Measurements from ENCODE around the gene CD9.

The CD9 gene

GRCh38 chr12:6241495-6241894 lies 41.3 kb downstream of the CD9 start:
- DNase-seq (ENCODE audit: low read depth), result no peak

DNA sequence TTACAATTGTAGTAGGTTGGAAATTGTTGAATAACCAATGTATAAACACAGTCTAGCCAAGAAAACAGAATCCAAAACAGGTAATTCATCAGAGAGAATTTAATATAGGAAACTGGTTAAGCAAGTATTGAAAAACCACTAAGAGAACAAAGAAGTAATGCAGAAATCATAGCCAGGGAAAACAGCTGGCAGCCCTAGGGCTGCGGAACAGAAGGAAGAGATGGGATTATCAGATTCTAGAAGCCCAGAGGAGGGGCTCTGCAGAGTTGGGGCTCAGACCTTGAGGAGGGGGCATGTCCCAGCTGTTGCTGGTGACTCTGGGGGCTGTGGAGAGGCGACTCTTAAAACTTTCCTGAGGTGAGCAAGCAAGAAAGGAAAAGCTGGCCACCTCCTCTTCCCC lies 49.4 kb downstream of the CD9 start:
- DNase-seq (ENCODE audit: low read depth), result no peak

DNA sequence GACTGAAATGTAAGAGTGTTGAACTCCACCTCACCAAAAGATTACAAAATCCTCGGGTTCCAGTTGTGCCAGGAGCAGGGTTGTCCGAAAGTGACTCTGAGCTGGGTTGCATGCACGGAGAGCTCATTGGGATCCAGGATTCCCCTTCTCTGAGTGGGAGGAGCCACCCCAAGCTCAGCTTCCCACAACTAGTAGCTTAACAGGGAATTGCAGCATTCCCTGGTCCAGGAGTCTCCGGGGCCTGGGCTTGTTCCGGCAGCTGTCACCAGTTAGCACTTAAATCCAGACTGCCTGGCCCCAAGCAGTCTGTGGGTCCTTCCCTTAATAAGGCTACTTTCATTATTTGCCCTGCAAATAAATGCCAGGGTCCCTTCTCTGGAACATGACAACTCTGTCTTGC lies 50.1 kb downstream of the CD9 start:
- no peak for DNase-seq (ENCODE audit: low read depth)

DNA sequence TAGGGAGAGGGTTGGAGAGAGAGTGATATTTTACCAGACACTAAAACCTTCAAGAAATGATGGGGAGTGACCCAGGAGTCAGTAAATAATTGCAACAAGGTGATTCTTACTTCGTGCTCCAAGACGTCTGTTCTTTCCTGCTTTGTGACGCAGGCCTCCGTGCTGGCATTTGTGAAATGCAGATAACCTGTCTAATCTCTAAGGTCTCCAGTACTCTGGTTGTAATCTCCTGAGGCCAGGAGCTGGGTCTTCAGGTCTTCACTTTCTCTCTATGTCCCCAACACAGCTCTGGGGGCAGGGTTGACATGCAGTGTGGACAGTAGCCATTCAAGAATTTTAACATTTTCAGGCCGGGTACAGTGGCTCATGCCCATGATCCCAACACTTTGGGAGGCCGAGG lies 53.1 kb downstream of the CD9 start:
- DNase-seq (ENCODE audit: low read depth), result no peak

- DNase-seq (ENCODE audit: low read depth), result no peak
Observed at GRCh38 chr12:6254491-6254890, 54.3 kb downstream of the CD9 start.

GRCh38 chr12:6257007-6257406 lies 56.8 kb downstream of the CD9 start:
- no peak for DNase-seq (ENCODE audit: low read depth)

DNA sequence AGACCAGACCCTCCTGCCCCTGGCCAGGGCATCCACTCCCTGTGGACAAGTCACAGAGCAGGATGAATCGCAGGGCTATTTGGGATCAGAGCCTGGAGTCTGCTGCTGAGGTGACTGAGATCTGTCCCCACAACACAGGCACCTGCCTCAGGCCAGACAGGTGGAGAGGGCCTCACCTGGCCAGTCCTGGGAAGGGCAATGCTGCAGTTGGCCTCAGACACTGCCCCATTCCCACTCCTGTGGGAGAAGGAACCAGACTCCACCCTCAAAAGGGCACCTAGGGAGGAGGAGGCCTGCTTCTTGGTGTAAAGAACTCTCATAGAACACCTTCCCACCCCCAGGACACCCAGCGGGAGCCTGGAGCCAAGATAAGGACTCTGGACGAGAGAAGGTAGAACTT lies 62.0 kb downstream of the CD9 start:
- DNase-seq (ENCODE audit: low read depth), result no peak

DNA sequence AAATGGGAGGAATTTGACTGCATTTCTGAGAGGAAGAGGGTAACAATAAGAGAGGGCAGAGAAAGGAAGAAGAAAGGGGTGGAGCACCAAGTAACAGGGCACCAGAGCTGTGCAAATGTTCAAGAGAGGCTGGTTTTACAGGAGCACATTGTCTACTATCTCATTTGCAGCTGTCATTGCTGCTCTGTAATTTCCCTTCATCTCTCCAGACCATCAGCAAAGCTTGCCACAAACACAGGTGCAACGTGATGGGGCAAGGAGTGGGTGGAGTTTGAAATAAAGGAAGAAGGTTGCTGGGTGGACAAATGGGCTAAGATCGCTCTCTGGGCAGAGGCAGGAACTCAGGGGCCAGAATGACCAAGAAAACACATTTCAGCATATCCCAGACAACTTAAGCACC lies 62.4 kb downstream of the CD9 start:
- no peak for DNase-seq (ENCODE audit: low read depth)

DNA sequence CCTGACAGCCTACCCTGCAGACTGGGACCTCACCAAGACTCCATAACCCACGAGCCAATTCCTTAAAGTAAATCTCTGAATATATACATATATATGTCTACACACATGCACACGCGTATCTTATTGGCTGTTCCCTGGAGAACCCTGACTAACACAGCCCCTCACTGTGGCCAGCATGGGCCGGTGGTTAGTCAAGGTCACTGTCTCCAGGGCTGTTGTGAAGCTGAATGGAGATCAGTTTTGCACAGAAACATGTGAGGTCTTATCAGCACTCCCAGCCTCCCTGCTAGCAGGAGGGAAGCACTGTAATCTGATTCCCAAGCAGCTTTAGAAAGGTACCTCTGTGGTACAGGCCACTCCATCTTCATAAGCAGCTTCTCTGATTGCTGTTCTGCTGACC lies 63.7 kb downstream of the CD9 start:
- DNase-seq (ENCODE audit: low read depth), result peak; percentile 67

DNA sequence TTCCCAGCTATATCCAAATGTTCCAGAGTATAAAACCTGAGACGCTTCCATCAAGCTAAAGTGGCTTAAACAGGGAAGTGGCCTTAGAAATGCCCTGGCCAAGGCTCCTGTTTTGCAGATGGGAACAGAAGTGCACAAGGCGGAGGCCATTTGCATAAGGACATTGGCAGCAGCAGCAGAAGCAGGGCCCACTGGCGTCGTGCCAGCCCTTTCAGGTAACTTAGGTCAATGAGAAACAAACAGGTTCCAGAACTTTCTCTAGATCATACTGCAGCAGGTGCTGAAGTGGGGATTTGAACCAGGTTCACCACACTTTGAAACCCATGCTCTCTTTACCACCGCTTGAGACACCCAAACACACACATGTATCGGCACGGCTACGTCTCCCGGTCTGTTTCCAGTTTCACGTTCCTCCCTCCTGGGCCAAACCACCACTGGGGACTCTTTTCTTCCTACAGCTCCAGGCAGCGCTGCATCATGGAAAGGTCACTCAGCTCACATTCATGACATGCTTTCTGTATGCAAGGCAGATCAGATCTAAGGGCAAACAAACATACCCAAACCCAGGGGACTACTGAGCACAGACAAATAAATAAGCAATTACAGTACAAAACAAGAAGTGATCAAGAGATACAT lies 64.3 kb downstream of the CD9 start:
- peak; percentile 16 for DNase-seq (ENCODE audit: low read depth)

DNA sequence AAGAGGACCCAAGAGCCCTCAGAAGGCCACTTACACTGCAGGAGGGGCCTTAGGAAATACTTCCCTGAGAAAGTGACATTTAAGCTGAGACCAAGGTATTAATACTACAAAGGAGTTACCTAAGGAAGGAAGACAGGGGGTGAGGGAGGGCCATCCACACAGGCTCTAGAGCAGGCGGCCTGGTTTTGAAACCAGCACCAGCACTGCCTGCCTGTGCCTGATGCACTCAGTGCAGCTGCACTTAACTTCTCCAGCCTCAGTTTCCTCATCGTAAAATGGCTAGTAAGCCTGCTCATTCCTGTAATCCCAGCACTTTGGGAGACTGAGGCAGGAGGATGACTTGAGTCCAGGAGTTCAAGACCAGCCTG lies 64.8 kb downstream of the CD9 start:
- DNase-seq (ENCODE audit: low read depth), result no peak

GRCh38 chr12:6266541-6266966 lies 66.4 kb downstream of the CD9 start:
- DNase-seq (ENCODE audit: low read depth), result no peak

DNA sequence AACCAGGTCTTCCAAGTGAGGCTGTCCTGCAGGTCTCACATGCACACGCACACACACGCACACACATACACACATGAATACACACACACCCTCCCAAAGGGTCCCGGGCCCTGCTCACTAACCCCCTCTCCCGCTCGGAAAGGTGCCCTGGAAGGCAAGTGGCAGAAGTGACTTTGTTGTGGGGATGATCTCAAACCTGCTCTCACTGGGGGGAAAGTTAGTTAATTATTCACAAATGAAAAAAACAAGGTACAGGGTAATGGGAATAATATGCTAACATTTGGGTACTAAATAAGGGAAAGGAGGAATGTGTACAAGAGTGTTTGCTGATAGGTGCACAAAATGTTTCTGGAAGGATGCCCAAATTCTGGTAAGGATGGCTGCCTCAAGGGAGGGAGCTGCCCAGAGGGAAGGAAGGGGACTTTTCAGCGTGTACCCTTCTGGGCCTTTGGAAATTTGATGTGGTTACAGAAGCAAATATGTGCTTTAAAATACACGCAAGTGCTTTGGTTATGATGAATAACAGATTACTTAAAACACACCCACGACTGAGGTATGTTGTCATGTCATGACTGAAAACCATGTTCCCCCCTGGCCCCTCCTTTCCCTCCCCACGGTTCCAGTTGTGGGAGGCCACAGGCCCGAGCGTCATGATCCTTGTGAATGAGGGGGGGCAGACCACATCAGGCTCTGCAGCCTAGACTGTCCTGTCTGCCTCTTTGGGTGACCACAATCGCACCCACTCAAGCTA lies 66.9 kb downstream of the CD9 start:
- DNase-seq (ENCODE audit: low read depth), result peak; percentile 32

GRCh38 chr12:6268484-6269157 lies 68.4 kb downstream of the CD9 start:
- DNase-seq (ENCODE audit: low read depth), result no peak

DNA sequence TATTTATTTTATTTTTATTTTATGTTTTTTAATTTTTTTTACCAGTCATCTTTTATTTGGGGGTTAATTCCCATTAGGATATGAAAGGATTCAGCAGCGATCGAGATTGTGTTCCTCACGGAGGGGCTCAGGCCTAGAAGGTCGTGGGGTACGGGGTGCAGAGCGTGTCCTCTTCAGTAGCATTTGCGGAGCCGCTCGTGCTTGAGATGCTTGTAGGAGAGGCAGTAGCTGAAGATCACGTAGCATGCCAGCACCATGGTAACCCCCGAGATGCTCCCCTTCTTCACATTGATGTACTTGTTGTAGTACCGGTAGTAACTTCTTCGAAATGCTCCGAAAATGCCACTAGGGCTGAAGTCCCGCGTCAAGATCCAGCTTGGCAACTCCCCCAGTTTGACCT lies 69.8 kb downstream of the CD9 start:
- DNase-seq (ENCODE audit: low read depth), result no peak

- no peak for DNase-seq (ENCODE audit: low read depth)
Observed at GRCh38 chr12:6271281-6271680, 71.1 kb downstream of the CD9 start.

- DNase-seq (ENCODE audit: low read depth), result no peak
Observed at GRCh38 chr12:6272300-6273204, 72.4 kb downstream of the CD9 start.

DNA sequence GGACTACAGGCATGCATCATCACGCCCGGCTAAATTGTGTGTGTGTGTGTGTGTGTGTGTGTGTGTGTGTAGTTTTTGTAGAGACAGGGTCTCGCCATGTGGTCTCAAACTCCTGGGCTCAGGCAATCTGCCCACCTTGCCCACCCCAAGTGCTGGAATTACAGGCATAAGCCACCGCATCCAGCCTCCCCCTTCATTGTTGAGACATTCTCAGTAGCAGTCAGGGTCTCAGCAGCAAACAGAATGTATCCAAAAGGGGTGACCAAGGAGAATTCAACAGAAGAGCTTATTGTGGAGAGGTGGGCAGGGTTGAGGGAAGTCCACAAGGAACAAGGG lies 73.0 kb downstream of the CD9 start:
- no peak for DNase-seq (ENCODE audit: low read depth)

DNA sequence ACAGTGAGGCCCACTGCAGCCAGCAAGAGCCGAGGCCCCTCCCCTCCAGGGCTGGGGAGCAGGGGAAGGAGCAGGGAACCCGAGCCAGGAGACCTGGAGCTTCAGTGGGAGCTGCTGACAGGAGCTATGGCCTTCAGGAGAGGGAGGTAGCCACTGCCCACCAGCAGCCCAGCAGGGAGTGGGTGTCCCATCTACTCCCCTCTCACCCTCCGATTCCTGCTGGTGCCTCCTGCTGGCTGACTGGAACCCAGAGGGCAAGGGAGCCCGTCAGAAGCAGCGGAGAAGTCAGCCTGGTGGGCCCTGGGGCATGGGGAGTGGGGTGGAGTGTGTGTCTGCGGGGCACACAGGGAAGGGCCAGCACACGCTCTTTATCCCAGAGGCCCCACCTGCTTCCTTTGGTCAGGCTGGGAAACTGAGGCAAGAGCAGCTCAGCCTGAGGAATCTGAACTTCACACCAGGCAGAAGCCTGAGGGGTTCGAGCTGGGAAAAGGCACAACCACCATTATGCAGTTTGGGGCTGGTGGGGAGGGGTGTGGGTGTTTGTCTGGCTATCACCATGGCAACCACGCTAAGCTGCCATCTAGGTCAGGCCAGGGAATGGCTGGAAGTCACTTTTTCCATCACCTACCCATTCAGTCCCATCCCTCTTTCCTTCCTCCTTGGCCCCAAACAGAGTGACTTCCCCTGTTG lies 73.5 kb downstream of the CD9 start:
- no peak for DNase-seq (ENCODE audit: low read depth)

DNA sequence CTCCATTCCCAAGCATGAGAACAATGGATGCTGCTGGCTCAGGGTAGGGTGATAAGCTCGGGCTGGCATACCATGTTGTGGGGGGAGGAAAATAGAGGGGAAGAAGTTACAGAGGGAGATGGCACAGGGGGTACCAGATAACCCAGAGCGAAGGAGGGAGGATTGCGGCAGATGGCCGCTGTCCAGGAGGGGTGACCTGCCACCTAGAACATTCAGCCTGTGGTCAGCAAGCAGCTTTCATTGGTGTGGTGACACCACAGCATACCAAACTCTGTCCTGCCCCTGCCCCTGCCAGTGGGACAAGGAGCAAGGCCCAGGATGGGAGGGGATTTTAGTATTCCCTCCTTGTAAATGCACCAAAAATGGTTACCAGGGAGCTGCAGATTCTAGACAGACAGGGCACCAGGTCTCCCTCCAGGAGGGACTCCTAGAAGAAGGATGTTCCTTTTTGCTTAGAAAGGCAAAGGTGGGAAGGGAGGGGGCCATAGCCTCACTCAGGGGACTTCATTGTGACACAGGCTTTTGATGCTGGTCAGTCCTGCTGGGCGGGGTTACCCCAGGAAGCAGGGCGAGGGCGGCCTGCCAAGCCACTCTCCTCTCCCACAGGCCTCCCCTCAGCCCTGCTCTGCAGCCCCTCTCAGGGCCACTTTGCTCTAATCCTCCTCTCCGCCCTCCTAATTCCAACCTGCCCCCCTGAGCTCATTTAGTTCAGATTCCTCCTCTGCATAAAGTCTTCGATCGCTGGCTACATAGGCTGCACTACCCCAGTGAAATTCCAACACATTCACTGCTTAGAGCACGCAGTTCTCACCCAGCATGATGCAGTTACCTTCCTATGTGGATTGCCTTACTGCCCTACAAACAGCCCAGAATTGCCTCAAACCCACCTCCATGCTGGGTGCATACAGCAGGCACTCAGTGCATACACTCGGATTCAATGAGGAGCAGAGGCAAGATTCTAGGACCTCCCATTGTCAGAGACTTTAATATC lies 74.3 kb downstream of the CD9 start:
- no peak for DNase-seq (ENCODE audit: low read depth)
